Right hindlimb (tissue), 1 donor: ENCODE results near the gene PLSCR1.
"Not testable (repeated sequence)": the region's sequence is repeated elsewhere in the genome, so short reads cannot be mapped to it uniquely, and the experiment has no call there.

Experiments used
- DNase-seq: peaks from one replicate; pipeline ENCODE4 v3.0.0-alpha.2; 2018

Gene PLSCR1

DNA sequence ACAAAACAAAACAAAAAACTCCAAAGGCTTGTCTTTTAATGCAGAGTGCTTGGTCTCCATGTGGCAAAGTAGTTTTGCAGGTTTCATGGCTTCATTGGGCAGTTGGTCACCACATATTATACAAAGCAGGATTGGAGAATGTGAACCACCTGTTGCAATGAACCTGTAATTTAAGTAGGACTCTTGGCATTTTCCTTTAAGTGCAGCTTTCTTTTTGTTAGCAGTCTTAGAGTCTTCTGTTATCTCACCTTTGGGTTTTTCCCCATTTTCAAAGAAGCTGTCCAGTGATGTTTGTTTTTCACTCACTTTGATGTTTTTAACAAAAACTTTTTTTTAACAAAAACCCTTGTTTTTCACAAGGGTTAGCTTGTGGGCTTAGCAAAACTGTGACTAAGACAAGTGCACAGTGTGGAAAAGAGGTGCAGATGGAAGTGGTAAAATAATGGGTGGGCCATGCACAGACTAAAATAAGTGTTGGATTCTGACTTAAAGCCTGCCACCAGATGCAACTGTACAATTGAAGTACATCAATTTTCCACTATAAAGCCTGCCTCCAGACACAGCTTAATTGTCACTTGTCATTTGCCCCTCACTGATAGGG lies 2.9 kb upstream of the PLSCR1 start:
- no peak for DNase-seq

GRCh38 chr3:146546366-146546965 lies 2.1 kb upstream of the PLSCR1 start:
- no peak for DNase-seq

DNA sequence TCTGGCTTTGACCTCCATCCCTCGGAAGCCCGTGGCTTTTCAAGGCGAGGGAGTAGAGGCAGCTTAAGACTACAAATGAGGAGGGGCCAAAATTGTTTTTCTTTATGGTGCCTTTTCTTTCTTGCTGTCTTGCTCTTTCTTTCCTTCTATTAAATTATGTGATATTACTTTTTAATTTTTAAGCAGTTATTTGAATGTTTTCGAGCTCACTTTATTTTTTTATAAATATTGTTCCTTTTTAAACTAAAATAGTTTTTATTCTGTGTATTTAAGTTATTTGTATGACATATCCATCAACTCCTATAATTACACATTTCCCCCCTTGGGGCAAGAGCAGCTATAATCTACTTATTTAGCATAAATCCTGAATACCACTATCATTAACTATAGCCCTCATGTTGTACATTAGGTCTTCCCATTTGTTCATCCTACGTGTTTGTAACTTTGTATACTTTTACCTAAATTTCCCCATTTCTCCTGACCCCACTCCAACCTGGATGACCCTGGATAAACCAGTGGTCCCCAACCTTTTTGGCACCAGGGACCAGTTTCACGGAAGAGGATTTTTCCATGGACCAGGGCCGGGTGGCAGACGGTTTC lies 622 bp upstream of the PLSCR1 start:
- no peak for DNase-seq

DNA sequence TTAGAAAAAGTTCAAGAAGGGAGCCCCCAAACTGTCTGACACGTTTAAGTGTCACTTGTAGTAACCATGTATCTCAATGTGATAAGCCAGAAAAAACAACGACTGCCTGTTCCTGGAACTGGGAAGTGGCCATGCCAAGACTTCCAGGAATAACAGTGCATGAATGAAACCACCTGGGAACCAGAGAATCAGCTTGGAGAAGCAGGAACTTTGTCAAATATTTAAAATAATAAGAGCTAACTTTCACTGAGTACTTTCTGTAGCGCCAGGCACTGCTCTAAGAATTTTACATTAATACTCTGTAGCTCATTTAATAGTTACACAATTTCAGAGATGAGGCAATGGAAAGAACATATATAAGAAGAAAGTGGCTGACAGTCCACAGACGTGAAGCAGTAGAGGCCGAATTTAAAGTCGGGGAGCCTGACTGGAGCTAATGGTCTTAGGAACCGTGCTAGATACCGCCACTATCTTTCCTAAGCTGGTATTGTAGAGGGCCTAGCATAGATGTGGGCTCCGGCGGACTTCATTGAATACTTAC lies 876 bp downstream of the PLSCR1 start:
- peak; percentile 59 for DNase-seq

DNA sequence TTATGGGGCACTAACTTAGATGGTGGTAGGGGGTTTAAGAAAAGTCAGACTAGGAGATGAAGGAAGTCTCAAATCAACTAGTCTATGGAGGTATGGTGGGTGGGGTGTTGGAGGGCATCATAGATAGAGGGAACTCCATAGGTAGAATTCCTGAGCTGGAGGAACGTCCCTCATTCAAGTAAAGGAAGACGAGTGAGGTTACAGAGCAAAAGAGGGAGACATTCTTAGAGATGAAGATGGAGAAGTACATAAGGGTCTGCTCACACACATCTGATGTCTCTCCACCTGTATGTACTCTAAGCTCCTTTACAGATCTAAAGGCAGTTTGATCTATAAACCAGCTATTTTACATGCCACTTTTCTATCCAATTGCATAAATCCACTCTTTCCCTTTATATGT lies 1.4 kb downstream of the PLSCR1 start:
- no peak for DNase-seq

GRCh38 chr3:146542179-146542578 lies 2.2 kb downstream of the PLSCR1 start:
- no peak for DNase-seq

DNA sequence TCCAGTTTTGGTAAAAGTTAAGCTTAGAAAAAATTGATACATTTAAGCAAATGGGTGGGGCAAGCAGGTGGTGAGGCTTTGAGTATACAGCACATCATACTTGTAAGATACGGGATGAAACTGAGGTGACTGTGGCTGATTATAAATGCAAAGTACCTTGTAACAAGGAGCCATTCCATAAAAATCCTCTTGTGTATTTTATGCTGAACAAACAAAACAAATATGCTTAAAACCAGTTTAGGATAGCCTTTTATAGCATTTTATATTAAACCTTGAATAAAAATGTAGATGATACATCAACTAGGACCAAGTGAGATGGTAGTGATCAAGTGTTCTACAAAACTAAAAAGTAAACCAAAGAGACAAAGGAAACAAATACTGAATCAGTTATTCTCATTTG lies 3.4 kb downstream of the PLSCR1 start:
- DNase-seq = no peak

- DNase-seq = no peak
Observed at GRCh38 chr3:146540236-146540635, 4.2 kb downstream of the PLSCR1 start.

GRCh38 chr3:146539315-146539714 lies 5.1 kb downstream of the PLSCR1 start:
- no peak for DNase-seq

GRCh38 chr3:146537603-146538002 lies 6.8 kb downstream of the PLSCR1 start:
- DNase-seq = no peak

DNA sequence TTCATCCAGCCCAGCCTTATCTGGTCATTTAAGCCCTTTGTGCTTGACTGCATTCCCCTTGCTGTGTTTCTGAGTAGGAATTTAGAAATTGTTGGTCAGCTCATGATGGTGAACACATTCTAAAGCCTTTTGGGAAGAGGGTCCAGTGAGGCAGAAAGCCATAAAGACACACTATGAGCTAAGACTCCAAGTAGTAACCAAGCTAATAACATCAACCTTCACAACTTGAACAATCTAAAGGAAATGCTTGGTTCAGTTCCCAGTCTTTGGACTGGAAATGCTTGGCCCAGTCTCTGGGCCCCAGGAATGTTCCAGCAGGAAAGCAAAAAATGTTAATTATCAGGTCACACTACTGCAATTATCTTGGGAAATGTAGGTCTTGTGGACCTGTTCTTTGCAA lies 7.7 kb downstream of the PLSCR1 start:
- no peak for DNase-seq

GRCh38 chr3:146532406-146532805 lies 12.0 kb downstream of the PLSCR1 start:
- DNase-seq = no peak

DNA sequence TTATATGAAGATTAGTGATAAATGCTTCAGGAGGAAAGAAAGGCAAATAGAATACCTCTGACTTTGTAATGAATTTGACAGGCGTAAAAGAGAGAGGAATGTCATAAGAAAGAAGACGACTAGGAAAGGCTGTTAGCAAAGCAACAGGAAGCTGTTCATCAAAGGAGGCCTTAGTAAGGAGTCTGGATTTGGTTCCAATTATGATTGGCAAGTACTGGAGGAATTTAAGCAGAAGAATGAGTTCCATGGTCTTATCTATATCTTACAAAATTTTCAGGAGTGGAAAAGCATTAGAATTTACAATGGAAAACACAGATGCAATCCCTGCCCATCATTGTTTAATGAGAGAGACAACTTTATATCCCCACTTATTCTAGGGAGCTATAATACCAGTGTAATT lies 13.8 kb downstream of the PLSCR1 start:
- no peak for DNase-seq

DNA sequence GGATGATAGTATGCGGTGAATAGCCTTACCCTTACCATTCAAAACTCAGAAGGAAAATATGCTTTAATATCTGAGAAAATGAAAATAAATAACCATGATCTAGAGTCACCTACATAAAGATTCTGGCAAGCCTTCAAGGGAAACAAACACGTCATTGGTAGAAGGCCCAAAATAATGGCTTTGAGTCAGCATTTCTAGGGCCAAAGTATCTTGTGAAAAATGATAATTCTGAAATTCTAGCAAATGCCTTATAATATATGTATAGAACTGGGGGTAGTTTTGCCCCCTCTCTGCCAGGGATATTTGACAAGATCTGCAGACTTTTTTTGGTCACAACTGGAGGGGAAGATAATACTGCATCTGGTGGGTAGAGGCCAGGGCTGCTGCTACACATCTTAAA lies 15.4 kb downstream of the PLSCR1 start:
- no peak for DNase-seq

DNA sequence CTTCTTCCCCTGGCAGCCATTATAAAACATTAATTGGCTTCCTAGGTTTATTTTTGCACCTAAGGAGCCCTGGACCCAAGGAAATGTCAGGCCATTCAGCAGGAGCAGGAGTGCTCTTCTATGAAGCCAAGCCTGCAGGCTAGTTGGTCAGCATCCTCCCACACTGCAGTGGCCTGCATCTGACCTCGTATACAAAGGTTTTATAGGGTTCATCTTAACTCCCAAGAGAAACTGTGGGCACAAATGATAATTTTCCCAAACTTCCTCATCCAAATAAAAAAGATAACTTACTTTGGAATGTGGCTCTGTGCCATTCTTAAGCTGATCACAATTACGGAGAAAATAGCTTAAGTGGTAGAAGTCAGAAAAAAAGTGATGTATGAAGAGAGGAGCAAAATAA lies 19.4 kb downstream of the PLSCR1 start:
- DNase-seq = no peak

DNA sequence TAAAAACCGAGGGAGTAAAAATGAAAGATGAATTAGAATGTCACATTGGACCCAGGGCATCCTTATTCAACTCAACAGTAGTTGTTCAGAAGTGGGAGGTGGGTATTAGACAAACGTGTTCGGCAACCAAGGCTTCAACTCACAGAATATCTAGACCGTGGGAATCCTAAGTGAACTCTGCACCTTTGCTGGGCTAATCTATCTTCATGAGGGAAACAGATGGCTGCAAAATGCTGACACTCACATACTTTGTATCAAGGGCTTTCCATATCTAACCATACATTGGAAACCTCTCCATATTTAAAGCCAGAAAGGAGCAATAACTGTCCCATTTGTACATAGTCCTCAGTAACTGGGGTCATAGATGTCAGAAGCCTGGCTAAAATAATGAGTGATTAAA lies 20.9 kb downstream of the PLSCR1 start:
- no peak for DNase-seq

DNA sequence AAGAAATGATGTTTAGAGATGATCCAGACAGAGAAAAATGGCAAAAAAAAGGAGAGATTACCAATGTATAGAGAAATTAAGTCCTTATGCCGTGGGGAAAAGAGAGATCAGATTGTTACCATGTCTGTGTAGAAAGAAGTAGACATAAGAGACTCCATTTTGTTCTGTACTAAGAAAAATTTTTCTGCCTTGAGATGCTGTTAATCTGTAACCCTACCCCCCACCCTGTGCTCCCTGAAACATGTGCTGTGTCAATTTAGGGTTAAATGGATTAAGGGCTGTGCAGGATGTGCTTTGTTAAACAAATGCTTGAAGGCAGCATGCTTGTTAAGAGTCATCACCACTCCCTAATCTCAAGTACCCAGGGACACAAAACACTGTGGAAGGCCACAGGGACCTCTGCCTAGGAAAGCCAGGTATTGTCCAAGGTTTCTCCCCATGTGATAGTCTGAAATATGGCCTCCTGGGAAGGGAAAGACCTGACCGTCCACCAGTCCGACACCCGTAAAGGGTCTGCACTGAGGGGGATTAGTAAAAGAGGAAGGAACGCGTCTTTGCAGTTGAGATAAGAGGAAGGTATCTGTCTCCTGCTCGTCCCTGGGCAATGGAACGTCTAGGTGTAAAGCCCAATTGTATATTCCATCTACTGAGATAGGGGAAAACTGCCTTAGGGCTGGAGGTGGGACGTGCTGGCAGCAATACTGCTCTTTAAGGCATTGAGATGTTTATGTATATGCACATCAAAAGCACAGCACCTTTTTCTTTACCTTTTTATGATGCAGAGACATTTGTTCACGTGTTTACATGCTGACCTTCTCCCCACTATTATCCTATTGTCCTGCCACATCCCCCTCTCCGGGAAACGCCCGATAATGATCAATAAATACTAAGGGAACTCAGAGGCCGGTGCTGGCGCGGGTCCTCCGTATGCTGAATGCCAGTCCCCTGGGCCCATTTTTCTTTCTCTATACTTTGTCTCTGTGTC lies 21.9 kb downstream of the PLSCR1 start:
- not testable (repeated sequence) for DNase-seq

- DNase-seq = no peak
Observed at GRCh38 chr3:146521394-146521793, 23.0 kb downstream of the PLSCR1 start.

- DNase-seq = no peak
Observed at GRCh38 chr3:146519810-146520209, 24.6 kb downstream of the PLSCR1 start.

DNA sequence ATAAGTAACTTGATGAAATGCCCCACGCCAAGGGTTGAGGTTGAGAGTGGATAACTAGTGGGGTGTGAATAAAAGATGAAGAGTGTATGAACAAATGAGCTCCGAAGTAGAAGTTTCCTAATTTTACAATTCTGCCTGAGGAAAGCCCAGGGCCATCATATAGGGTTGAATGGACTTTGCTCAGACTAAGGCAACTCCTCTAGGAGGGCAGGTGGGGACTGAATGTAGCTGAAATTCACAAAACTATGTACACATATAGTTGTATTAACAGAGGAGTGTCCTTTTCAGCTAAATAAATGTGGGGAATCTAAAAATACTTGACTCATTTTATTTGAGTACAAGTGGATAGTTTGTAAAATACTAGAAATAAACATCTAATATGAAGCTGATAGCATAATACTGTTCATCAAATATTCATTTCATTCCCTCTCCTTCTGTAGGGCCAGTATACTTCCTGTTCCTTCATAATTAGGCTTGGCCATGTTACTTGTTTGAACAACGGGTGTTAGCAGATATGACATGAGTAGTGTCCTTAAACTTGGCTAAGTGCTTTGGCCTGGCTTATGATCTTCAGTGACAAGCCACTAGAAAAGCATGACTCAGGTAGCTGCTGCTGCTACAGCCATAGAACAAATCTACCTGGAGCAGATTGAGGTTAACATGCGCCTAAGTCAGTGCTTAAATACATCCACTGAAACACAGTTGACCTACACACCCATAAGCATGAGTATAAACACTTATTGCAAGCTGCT lies 26.5 kb downstream of the PLSCR1 start:
- DNase-seq = no peak

- DNase-seq = no peak
Observed at GRCh38 chr3:146513386-146514051, 30.9 kb downstream of the PLSCR1 start.
